Measurements from ENCODE around the gene MAP2K5. TPM values are rescaled to one million over a fixed set of nuclear protein-coding genes. Genes with fewer than 3 reads are reported as not detected.
A peak's percentile ranks its signal among the peaks of the same experiment; 100 is the strongest.

The MAP2K5 gene
- total and polyA plus RNA-seq, 9 of the 15 experiments (the other 6 are each of a cell fraction or from before 2014, with no cell fraction given): 0.41 to 16.5 (median 7.5) TPM

DNA sequence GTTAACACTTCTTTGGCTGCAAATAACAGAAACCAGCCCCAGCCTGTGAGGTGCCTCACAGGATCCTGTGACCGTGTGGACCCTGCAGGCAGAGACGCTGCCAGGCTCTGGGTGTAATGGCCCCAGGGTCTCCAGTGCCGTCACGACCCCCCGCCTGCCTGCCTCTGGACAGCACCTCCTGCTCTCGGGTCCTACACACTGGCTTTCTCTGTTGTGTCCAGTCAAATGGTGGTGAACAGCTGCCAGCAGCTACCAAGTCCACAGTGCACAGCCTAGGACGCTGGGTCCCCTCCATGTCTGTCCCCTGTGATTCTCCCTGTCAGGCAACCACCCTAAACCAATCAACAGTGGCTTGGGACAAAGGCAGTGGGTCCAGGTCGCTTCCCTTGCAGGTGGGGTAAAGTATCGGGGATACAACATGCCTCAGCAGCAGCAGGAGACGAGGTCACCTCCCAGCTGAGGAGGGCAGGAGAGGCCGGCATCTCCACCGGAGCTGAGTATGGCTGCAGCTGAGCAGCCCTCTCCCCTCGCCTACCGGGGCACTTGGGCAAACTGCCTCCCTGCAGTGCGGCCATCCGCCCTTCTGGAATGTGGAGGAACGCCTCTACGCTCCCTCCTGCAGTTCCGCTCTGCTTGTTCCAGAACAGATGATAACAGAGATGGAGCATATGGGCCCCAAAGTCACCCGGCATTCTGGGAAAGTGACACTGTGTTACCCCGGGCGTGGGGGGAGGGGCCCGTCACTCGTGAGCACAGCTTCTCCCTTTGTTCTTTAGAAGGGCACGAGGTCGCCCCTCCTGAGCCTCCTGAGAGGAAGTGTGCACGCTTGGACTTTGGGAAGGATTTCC is 261.7 kb downstream of the MAP2K5 start:
- DNase-seq (ENCODE audit: extremely low read depth in 1 of 4, low spot score in 3 of 4): peak in 3 of 4 experiments; percentile 43 to 64 (median 51)

More for the DNA sequence above, 261.7 kb downstream of the MAP2K5 start:
- Histone ChIP-seq H3K4me2 (ENCODE audit: insufficient read depth, low read length) (no peak overlapping the region), H3K27me3 (ENCODE audit: control insufficient read depth in 2 of 2, insufficient read depth in 2 of 2, low read length in 2 of 2) (no peaks in the 10 kb centered on the region), H2AFZ (ENCODE audit: low read depth, low read length) (no peak overlapping the region), H3K9ac (ENCODE audit: insufficient read depth in 1 of 2, low read depth in 2 of 2, low read length in 2 of 2) (peak overlapping the region in 1 of 2 experiments; percentile 77; a peak in 2 of 4 replicates), H3K4me3 (no peak overlapping the region), H3K9me3 (replicated peaks; ENCODE audit: control insufficient read depth, insufficient read depth, low read depth, low read length) (no peaks in the 10 kb centered on the region), H3K27ac (ENCODE audit: extremely low read depth, low read depth, low read length) (no peak overlapping the region), H4K20me1 (replicated peaks; ENCODE audit: control insufficient read depth, insufficient read depth, low read length) (peaks cover 11% of the 10 kb centered on the region; the same call in 1 of the 2 replicates), H3K79me2 (ENCODE audit: control insufficient read depth, insufficient read depth, low read length) (no peaks in the 10 kb centered on the region), H3K36me3 (ENCODE audit: control insufficient read depth, insufficient read depth, low read length) (no peaks in the 10 kb centered on the region), H3K9me1 (ENCODE audit: control insufficient read depth, insufficient read depth, low read length) (peaks cover 11% of the 10 kb centered on the region), H3K4me1 (replicated peaks in 1 of 2; ENCODE audit: control insufficient read depth in 2 of 2, insufficient read depth in 2 of 2, low read length in 2 of 2) (peaks cover 16 to 35% of the 10 kb centered on the region in 2 experiments)
- WGBS (ENCODE audit: insufficient coverage, low coverage, missing lambda C conversion rate): 26% methylated on average over 22 of the region's 27 CpGs
- peak; percentile 37 for ATAC-seq
- ChIA-PET POLR2A (interaction anchor here (0.7 kb wide), 1 partner anchor 142 kb away, joined by 3 read pairs; no protein-coding TSS in a partner anchor), CTCF (ENCODE audit: low intra/inter-chr PET ratio) (interaction anchor here (0.6 kb wide), 1 partner anchor 825 kb away, joined by 3 read pairs; no protein-coding TSS in a partner anchor)
- intact Hi-C loops (cut with micrococcal nuclease) (no loop called here), in situ Hi-C loops (cut with MboI) (no loop called here)
- TF ChIP-seq SOX6 (IDR thresholded peaks at IDR 0.05) (peak; percentile 64), TRIM24 (IDR thresholded peaks at IDR 0.05) (no peak), GABPB2 (CRISPR knock-in tag; conservative IDR thresholded peaks at IDR 0.05) (no peak), CBFB (CRISPR knock-in tag; IDR thresholded peaks at IDR 0.05) (no peak), L3MBTL2 (IDR thresholded peaks at IDR 0.05) (peak; percentile 26; the same call in 1 of the 2 replicates), ZNF408 (CRISPR knock-in tag; IDR thresholded peaks at IDR 0.05; ENCODE audit: low read depth) (no peak), CTBP1 (IDR thresholded peaks at IDR 0.05; ENCODE audit: borderline replicate concordance) (peak; percentile 28; the same call in 1 of the 2 replicates)
- TF ChIP-seq, protein P1, sequence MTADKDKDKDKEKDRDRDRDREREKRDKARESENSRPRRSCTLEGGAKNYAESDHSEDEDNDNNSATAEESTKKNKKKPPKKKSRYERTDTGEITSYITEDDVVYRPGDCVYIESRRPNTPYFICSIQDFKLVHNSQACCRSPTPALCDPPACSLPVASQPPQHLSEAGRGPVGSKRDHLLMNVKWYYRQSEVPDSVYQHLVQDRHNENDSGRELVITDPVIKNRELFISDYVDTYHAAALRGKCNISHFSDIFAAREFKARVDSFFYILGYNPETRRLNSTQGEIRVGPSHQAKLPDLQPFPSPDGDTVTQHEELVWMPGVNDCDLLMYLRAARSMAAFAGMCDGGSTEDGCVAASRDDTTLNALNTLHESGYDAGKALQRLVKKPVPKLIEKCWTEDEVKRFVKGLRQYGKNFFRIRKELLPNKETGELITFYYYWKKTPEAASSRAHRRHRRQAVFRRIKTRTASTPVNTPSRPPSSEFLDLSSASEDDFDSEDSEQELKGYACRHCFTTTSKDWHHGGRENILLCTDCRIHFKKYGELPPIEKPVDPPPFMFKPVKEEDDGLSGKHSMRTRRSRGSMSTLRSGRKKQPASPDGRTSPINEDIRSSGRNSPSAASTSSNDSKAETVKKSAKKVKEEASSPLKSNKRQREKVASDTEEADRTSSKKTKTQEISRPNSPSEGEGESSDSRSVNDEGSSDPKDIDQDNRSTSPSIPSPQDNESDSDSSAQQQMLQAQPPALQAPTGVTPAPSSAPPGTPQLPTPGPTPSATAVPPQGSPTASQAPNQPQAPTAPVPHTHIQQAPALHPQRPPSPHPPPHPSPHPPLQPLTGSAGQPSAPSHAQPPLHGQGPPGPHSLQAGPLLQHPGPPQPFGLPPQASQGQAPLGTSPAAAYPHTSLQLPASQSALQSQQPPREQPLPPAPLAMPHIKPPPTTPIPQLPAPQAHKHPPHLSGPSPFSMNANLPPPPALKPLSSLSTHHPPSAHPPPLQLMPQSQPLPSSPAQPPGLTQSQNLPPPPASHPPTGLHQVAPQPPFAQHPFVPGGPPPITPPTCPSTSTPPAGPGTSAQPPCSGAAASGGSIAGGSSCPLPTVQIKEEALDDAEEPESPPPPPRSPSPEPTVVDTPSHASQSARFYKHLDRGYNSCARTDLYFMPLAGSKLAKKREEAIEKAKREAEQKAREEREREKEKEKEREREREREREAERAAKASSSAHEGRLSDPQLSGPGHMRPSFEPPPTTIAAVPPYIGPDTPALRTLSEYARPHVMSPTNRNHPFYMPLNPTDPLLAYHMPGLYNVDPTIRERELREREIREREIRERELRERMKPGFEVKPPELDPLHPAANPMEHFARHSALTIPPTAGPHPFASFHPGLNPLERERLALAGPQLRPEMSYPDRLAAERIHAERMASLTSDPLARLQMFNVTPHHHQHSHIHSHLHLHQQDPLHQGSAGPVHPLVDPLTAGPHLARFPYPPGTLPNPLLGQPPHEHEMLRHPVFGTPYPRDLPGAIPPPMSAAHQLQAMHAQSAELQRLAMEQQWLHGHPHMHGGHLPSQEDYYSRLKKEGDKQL (CRISPR knock-in tag; IDR thresholded peaks at IDR 0.05; ENCODE audit: borderline replicate concordance): no peak
- TF ChIP-seq, protein P2, sequence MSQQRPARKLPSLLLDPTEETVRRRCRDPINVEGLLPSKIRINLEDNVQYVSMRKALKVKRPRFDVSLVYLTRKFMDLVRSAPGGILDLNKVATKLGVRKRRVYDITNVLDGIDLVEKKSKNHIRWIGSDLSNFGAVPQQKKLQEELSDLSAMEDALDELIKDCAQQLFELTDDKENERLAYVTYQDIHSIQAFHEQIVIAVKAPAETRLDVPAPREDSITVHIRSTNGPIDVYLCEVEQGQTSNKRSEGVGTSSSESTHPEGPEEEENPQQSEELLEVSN (IDR thresholded peaks at IDR 0.05; ENCODE audit: borderline replicate concordance in 1 of 2, extremely low read depth in 1 of 2, insufficient read depth in 1 of 2, insufficient read length in 1 of 2, low read depth in 1 of 2, low read length in 1 of 2, poor library complexity in 1 of 2, severe bottlenecking in 1 of 2): peak in 1 of 2 experiments; percentile 14
- TF ChIP-seq, protein P3, sequence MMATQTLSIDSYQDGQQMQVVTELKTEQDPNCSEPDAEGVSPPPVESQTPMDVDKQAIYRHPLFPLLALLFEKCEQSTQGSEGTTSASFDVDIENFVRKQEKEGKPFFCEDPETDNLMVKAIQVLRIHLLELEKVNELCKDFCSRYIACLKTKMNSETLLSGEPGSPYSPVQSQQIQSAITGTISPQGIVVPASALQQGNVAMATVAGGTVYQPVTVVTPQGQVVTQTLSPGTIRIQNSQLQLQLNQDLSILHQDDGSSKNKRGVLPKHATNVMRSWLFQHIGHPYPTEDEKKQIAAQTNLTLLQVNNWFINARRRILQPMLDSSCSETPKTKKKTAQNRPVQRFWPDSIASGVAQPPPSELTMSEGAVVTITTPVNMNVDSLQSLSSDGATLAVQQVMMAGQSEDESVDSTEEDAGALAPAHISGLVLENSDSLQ (IDR thresholded peaks at IDR 0.05): 0 out of 2 replicates have a peak, but pooled peaks have one; percentile 11
- no peak for FAIRE-seq
- BruUV-seq (replicated peaks): no TSS peak
